H9 (cell line): Measurements from ENCODE around the gene CCNL1. TPM values are rescaled to one million over a fixed set of nuclear protein-coding genes. Genes with fewer than 3 reads are reported as not detected.

Source experiments
- DNase-seq: peaks from one replicate; pipeline ENCODE4 v3.0.0-alpha.2; 2017
- H2AFZ ChIP-seq: one replicate; pipeline ENCODE4 v1.6.1; 2013; ENCODE audit warnings: mild to moderate bottlenecking, low read length, control low read depth, moderate library complexity
- H2AK5ac ChIP-seq: 2 replicates; pipeline ENCODE4 v1.6.1; 2013; ENCODE audit warnings: low read length, control low read depth, mixed read lengths; ENCODE audit not compliant: insufficient read length
- H2BK120ac ChIP-seq: one replicate; pipeline ENCODE4 v1.6.1; 2013; ENCODE audit warnings: low read depth, mild to moderate bottlenecking, low read length, control low read depth, inconsistent platforms; ENCODE audit not compliant: poor library complexity, severe bottlenecking
- H2BK12ac ChIP-seq: 2 replicates; pipeline ENCODE4 v1.6.1; 2013; ENCODE audit warnings: low read length, control low read depth, mixed read lengths, low read depth; ENCODE audit not compliant: insufficient read length
- H2BK15ac ChIP-seq: 2 replicates; pipeline ENCODE4 v1.6.1; 2013; ENCODE audit warnings: low read depth, low read length, control low read depth
- H2BK20ac ChIP-seq: one replicate; pipeline ENCODE4 v1.6.1; 2013; ENCODE audit warnings: low read depth, mild to moderate bottlenecking, low read length, control low read depth, inconsistent platforms; ENCODE audit not compliant: poor library complexity, severe bottlenecking
- H2BK5ac ChIP-seq: 2 replicates; pipeline ENCODE4 v1.6.1; 2013; ENCODE audit warnings: low read length, control low read depth, mixed read lengths; ENCODE audit not compliant: insufficient read length
- H3K14ac ChIP-seq: 2 replicates; pipeline ENCODE4 v1.6.1; 2013; ENCODE audit warnings: low read length, control low read depth; ENCODE audit not compliant: insufficient read depth
- H3K18ac ChIP-seq: 2 replicates; pipeline ENCODE4 v1.6.1; 2013; ENCODE audit warnings: low read depth, mild to moderate bottlenecking, mixed read lengths, low read length, control low read depth; ENCODE audit not compliant: insufficient read length
- H3K23ac ChIP-seq: 2 replicates; pipeline ENCODE4 v1.6.1; 2013; ENCODE audit warnings: low read length, control low read depth, mixed read lengths, low read depth; ENCODE audit not compliant: insufficient read length
- H3K23me2 ChIP-seq: 2 replicates; pipeline ENCODE4 v1.6.1; 2013; ENCODE audit warnings: low read depth, mild to moderate bottlenecking, mixed read lengths, low read length, control low read depth; ENCODE audit not compliant: insufficient read length, poor library complexity, severe bottlenecking
- H3K27ac ChIP-seq: 2 replicates; pipeline ENCODE4 v1.5.1; 2013; ENCODE audit warnings: low read length, control low read depth, mixed read lengths, low read depth; ENCODE audit not compliant: insufficient read length
- H3K27me3 ChIP-seq: 2 replicates; pipeline ENCODE4 v1.6.1; 2013; ENCODE audit warnings: low read length, control low read depth, inconsistent platforms; ENCODE audit not compliant: insufficient read depth
- H3K4ac ChIP-seq: 2 replicates; pipeline ENCODE4 v1.6.1; 2013; ENCODE audit warnings: low read depth, mild to moderate bottlenecking, control low read depth, inconsistent platforms, low read length, moderate library complexity
- H3K4me1 ChIP-seq: 2 replicates; pipeline ENCODE4 v1.6.1; 2013; ENCODE audit warnings: low read length, control low read depth, inconsistent platforms; ENCODE audit not compliant: insufficient read depth
- H3K4me2 ChIP-seq: 2 replicates; pipeline ENCODE4 v1.6.1; 2013; ENCODE audit warnings: low read length, control low read depth, mixed read lengths; ENCODE audit not compliant: insufficient read length, insufficient read depth
- H3K56ac ChIP-seq: 2 replicates; pipeline ENCODE4 v1.6.1; 2013; ENCODE audit warnings: low read depth, mild to moderate bottlenecking, mixed read lengths, low read length, control low read depth; ENCODE audit not compliant: insufficient read length
- H3K79me1 ChIP-seq: 2 replicates; pipeline ENCODE4 v1.6.1; 2013; ENCODE audit warnings: low read depth, mild to moderate bottlenecking, moderate library complexity, low read length, control low read depth, inconsistent platforms; ENCODE audit not compliant: insufficient read depth, poor library complexity, severe bottlenecking
- H3K79me2 ChIP-seq: 2 replicates; pipeline ENCODE4 v1.6.1; 2013; ENCODE audit warnings: low read length, control low read depth, inconsistent platforms; ENCODE audit not compliant: insufficient read depth
- H3K9ac ChIP-seq: 2 replicates; pipeline ENCODE4 v1.6.1; 2013; ENCODE audit warnings: low read length, control low read depth, mixed read lengths; ENCODE audit not compliant: insufficient read length; ENCODE audit errors: extremely low read depth
- H3K9me3 ChIP-seq: one replicate; pipeline ENCODE4 v1.6.1; 2013; ENCODE audit warnings: low read depth, low read length, inconsistent platforms; ENCODE audit not compliant: control insufficient read depth
- H3T11ph ChIP-seq: one replicate; pipeline ENCODE4 v1.6.1; 2013; ENCODE audit warnings: mild to moderate bottlenecking, low read length, control low read depth, inconsistent platforms
- H4K20me1 ChIP-seq: one replicate; pipeline ENCODE4 v1.6.1; 2013; ENCODE audit not compliant: control insufficient read depth, insufficient read length, insufficient read depth
- H4K5ac ChIP-seq: 2 replicates; pipeline ENCODE4 v1.6.1; 2013; ENCODE audit warnings: low read depth, mild to moderate bottlenecking, mixed read lengths, low read length, control low read depth; ENCODE audit not compliant: insufficient read length
- H4K8ac ChIP-seq: replicated peaks from 2 replicates; pipeline ENCODE4 v1.6.1; 2013; ENCODE audit warnings: low read length, control low read depth, mixed read lengths, low read depth; ENCODE audit not compliant: insufficient read length
- H4K91ac ChIP-seq: 2 replicates; pipeline ENCODE4 v1.6.1; 2013; ENCODE audit warnings: low read depth, mild to moderate bottlenecking, moderate library complexity, mixed read lengths, low read length, control low read depth; ENCODE audit not compliant: insufficient read length
- H3K27ac Mint-ChIP-seq, 3 experiments: 2 replicates in 2 of 3; 3 replicates in 1 of 3; pipeline ENCODE4 v1.8.0; 2020 to 2021; ENCODE audit warnings: mixed read lengths in 3 of 3, mild to moderate bottlenecking in 1 of 3, moderate library complexity in 1 of 3
- H3K27me3 Mint-ChIP-seq: 2 replicates; pipeline ENCODE4 v1.8.0; 2021; ENCODE audit warnings: low read depth, mild to moderate bottlenecking, moderate library complexity, mixed read lengths
- H3K36me3 Mint-ChIP-seq, 3 experiments: 2 replicates in 2 of 3; 3 replicates in 1 of 3; pipeline ENCODE4 v1.8.0; 2020 to 2021; ENCODE audit warnings: low read depth in 3 of 3, mixed read lengths in 3 of 3; ENCODE audit not compliant: insufficient read depth in 1 of 3
- H3K4me1 Mint-ChIP-seq, 2 experiments: 2 replicates each; pipeline ENCODE4 v1.8.0; 2020; ENCODE audit warnings: mixed read lengths in 2 of 2
- H3K4me3 Mint-ChIP-seq, 2 experiments: 2 replicates in 1 of 2; 3 replicates in 1 of 2; pipeline ENCODE4 v1.8.0; 2020 to 2021; ENCODE audit warnings: mild to moderate bottlenecking in 2 of 2, mixed read lengths in 2 of 2, moderate library complexity in 1 of 2
- H3K9me3 Mint-ChIP-seq, 2 experiments: 2 replicates in 1 of 2; 3 replicates in 1 of 2; pipeline ENCODE4 v1.8.0; 2020; ENCODE audit warnings: mild to moderate bottlenecking in 2 of 2, mixed read lengths in 2 of 2, moderate library complexity in 1 of 2
- CTCF ChIP-seq: fragments of 200-600 bp; sonication (generic); conservative IDR thresholded peaks from 3 replicates; pipeline ENCODE4 v1.8.0; 2021; ENCODE audit warnings: antibody characterized with exemption, mild to moderate bottlenecking
- WGBS: extraction: QIAGEN DNeasy Blood & Tissue Kit; methylation state at CpG from one replicate; pipeline ENCODE4 v1.1.7; 2013; ENCODE audit warnings: missing lambda C conversion rate, low lambda C conversion rate, mixed read lengths; ENCODE audit not compliant: insufficient read length; ENCODE audit errors: extremely low coverage; 5-methylcytosine and 5-hydroxymethylcytosine counted together
- total RNA-seq: library from RNA; stranded (reverse); gene quantifications from 2 replicates; pipeline ENCODE4 v1.2.1, GENCODE V29; 2021

The CCNL1 gene
- total RNA-seq, 1 experiment from 2014 or later, result 103 TPM

- H2BK15ac ChIP-seq, result no peak overlapping the region
- H3K27me3 ChIP-seq, result no peaks in the 10 kb centered on the region
- H2AFZ ChIP-seq, result no peak overlapping the region
- Mint-ChIP-seq H3K36me3 (no peaks in the 10 kb centered on the region), H3K27me3 (peaks cover 7% of the 10 kb centered on the region), H3K4me1 (peaks cover 25 to 38% of the 10 kb centered on the region in 2 experiments), H3K9me3 (no peaks in the 10 kb centered on the region), H3K27ac (no peak overlapping the region), H3K4me3 (no peak overlapping the region)
- no peaks in the 10 kb centered on the region for H4K20me1 ChIP-seq
- TF ChIP-seq CTCF, result no peak
- no peak overlapping the region for H3K23ac ChIP-seq
- no peak overlapping the region for H3K27ac ChIP-seq
- H3K23me2 ChIP-seq, result no peaks in the 10 kb centered on the region
- no peak overlapping the region for H3K4ac ChIP-seq
- no peak overlapping the region for H4K8ac ChIP-seq
- peaks cover 2% of the 10 kb centered on the region; the same call in 1 of the 2 replicates for H3K4me1 ChIP-seq
- no peak overlapping the region for H2BK120ac ChIP-seq
- no peak overlapping the region for H2BK12ac ChIP-seq
- no peaks in the 10 kb centered on the region for H3K79me2 ChIP-seq
- H3T11ph ChIP-seq, result no peak overlapping the region
- H3K4me2 ChIP-seq, result no peak overlapping the region
- no peaks in the 10 kb centered on the region for H3K9me3 ChIP-seq
- no peak overlapping the region for H4K5ac ChIP-seq
- H4K91ac ChIP-seq, result no peak overlapping the region
- no peaks in the 10 kb centered on the region for H3K79me1 ChIP-seq
- WGBS, result no CpG with 5 or more reads among the region's 1 CpG
- H3K56ac ChIP-seq, result no peak overlapping the region
- H3K9ac ChIP-seq, result no peak overlapping the region
- no peak overlapping the region for H3K14ac ChIP-seq
- no peak overlapping the region for H3K18ac ChIP-seq
- no peak for DNase-seq
- no peak overlapping the region for H2BK20ac ChIP-seq
- no peak overlapping the region for H2AK5ac ChIP-seq
- H2BK5ac ChIP-seq, result no peak overlapping the region
Measured at GRCh38 chr3:157132341-157132740, 27.6 kb downstream of the CCNL1 start.
